ENCODE results near the gene CCDC40. TPM values are rescaled to one million over a fixed set of nuclear protein-coding genes. Genes with fewer than 3 reads are reported as not detected.
A peak's percentile ranks its signal among the peaks of the same experiment; 100 is the strongest.

CCDC40 gene
- total RNA-seq, 1 donor: 0.84 TPM

- Histone ChIP-seq H3K4me3 (ENCODE audit: low read length) (no peak overlapping the region), H3K27me3 (ENCODE audit: insufficient read depth, low read length) (no peaks in the 10 kb centered on the region), H3K4me1 (ENCODE audit: insufficient read depth, low read length) (no peaks in the 10 kb centered on the region), H3K9me3 (ENCODE audit: low read depth, low read length) (no peaks in the 10 kb centered on the region)
Observed at GRCh38 chr17:80025796-80026195, 10.6 kb upstream of the CCDC40 start.

GRCh38 chr17:80026359-80027042 lies 9.9 kb upstream of the CCDC40 start:
- Histone ChIP-seq H3K4me1 (ENCODE audit: insufficient read depth, low read length) (no peaks in the 10 kb centered on the region), H3K27me3 (ENCODE audit: insufficient read depth, low read length) (no peaks in the 10 kb centered on the region), H3K4me3 (ENCODE audit: low read length) (no peak overlapping the region), H3K9me3 (ENCODE audit: low read depth, low read length) (no peaks in the 10 kb centered on the region)

- Histone ChIP-seq H3K9me3 (ENCODE audit: low read depth, low read length) (no peaks in the 10 kb centered on the region), H3K4me1 (ENCODE audit: insufficient read depth, low read length) (no peaks in the 10 kb centered on the region), H3K27me3 (ENCODE audit: insufficient read depth, low read length) (no peaks in the 10 kb centered on the region), H3K4me3 (ENCODE audit: low read length) (no peak overlapping the region)
Observed at GRCh38 chr17:80027043-80027435, 9.4 kb upstream of the CCDC40 start.

- no peaks in the 10 kb centered on the region for H3K4me1 ChIP-seq (ENCODE audit: insufficient read depth, low read length)
- H3K9me3 ChIP-seq (ENCODE audit: low read depth, low read length): no peaks in the 10 kb centered on the region
- H3K4me3 ChIP-seq (ENCODE audit: low read length): no peak overlapping the region
- H3K27me3 ChIP-seq (ENCODE audit: insufficient read depth, low read length): no peaks in the 10 kb centered on the region
Observed at GRCh38 chr17:80028030-80028429, 8.4 kb upstream of the CCDC40 start.

- no peaks in the 10 kb centered on the region for H3K9me3 ChIP-seq (ENCODE audit: low read depth, low read length)
- no peaks in the 10 kb centered on the region for H3K4me1 ChIP-seq (ENCODE audit: insufficient read depth, low read length)
- H3K4me3 ChIP-seq (ENCODE audit: low read length): no peak overlapping the region
- peaks cover under 1% of the 10 kb centered on the region for H3K27me3 ChIP-seq (ENCODE audit: insufficient read depth, low read length)
Observed at GRCh38 chr17:80029258-80029974, 7.0 kb upstream of the CCDC40 start.

- H3K27me3 ChIP-seq (ENCODE audit: insufficient read depth, low read length): peaks cover 9% of the 10 kb centered on the region
- no peak overlapping the region for H3K4me3 ChIP-seq (ENCODE audit: low read length)
- H3K4me1 ChIP-seq (ENCODE audit: insufficient read depth, low read length): peaks cover 9% of the 10 kb centered on the region
- no peaks in the 10 kb centered on the region for H3K9me3 ChIP-seq (ENCODE audit: low read depth, low read length)
Observed at GRCh38 chr17:80030730-80031410, 5.6 kb upstream of the CCDC40 start.

- Histone ChIP-seq H3K4me1 (ENCODE audit: insufficient read depth, low read length) (peaks cover 13% of the 10 kb centered on the region), H3K4me3 (ENCODE audit: low read length) (no peak overlapping the region), H3K9me3 (ENCODE audit: low read depth, low read length) (no peaks in the 10 kb centered on the region), H3K27me3 (ENCODE audit: insufficient read depth, low read length) (peaks cover 11% of the 10 kb centered on the region)
Observed at GRCh38 chr17:80031691-80032430, 4.6 kb upstream of the CCDC40 start.

- peaks cover 17% of the 10 kb centered on the region for H3K4me1 ChIP-seq (ENCODE audit: insufficient read depth, low read length)
- no peaks in the 10 kb centered on the region for H3K9me3 ChIP-seq (ENCODE audit: low read depth, low read length)
- peaks cover 16% of the 10 kb centered on the region for H3K27me3 ChIP-seq (ENCODE audit: insufficient read depth, low read length)
- H3K4me3 ChIP-seq (ENCODE audit: low read length): no peak overlapping the region
Observed at GRCh38 chr17:80032614-80033171, 3.7 kb upstream of the CCDC40 start.

- H3K4me3 ChIP-seq (ENCODE audit: low read length): no peak overlapping the region
- H3K27me3 ChIP-seq (ENCODE audit: insufficient read depth, low read length): peaks cover 21% of the 10 kb centered on the region
Observed at GRCh38 chr17:80033840-80034239, 2.6 kb upstream of the CCDC40 start.

GRCh38 chr17:80034791-80035686 lies 1.4 kb upstream of the CCDC40 start:
- Histone ChIP-seq H3K9me3 (ENCODE audit: low read depth, low read length) (no peaks in the 10 kb centered on the region), H3K4me3 (ENCODE audit: low read length) (peak overlapping the region; percentile 33), H3K4me1 (ENCODE audit: insufficient read depth, low read length) (peaks cover 17% of the 10 kb centered on the region), H3K27me3 (ENCODE audit: insufficient read depth, low read length) (peaks cover 21% of the 10 kb centered on the region)

More at GRCh38 chr17:80033840-80034239, 2.6 kb upstream of the CCDC40 start:
- H3K4me1 ChIP-seq (ENCODE audit: insufficient read depth, low read length): peaks cover 17% of the 10 kb centered on the region
- no peaks in the 10 kb centered on the region for H3K9me3 ChIP-seq (ENCODE audit: low read depth, low read length)

GRCh38 chr17:80035687-80035936 lies 830 bp upstream of the CCDC40 start, which contains the start of gene TBC1D16:
Gene TBC1D16 (minus strand): TSS chr17:80035872. CDS start chr17:80013547, 22,325 bp downstream.
- H3K9me3 ChIP-seq (ENCODE audit: low read depth, low read length): no peaks in the 10 kb centered on the region
- H3K4me3 ChIP-seq (ENCODE audit: low read length): peak within 1 kb of the TSS; percentile 46
- H3K4me1 ChIP-seq (ENCODE audit: insufficient read depth, low read length): peaks cover 17% of the 10 kb centered on the region
- H3K27me3 ChIP-seq (ENCODE audit: insufficient read depth, low read length): peaks cover 21% of the 10 kb centered on the region

- H3K4me3 ChIP-seq (ENCODE audit: low read length): peak overlapping the region; percentile 46
- peaks cover 21% of the 10 kb centered on the region for H3K27me3 ChIP-seq (ENCODE audit: insufficient read depth, low read length)
- peaks cover 17% of the 10 kb centered on the region for H3K4me1 ChIP-seq (ENCODE audit: insufficient read depth, low read length)
- H3K9me3 ChIP-seq (ENCODE audit: low read depth, low read length): no peaks in the 10 kb centered on the region
Observed at GRCh38 chr17:80036715-80037477, 454 bp downstream of the CCDC40 start.

GRCh38 chr17:80043963-80044362 lies 7.5 kb downstream of the CCDC40 start:
- no peaks in the 10 kb centered on the region for H3K27me3 ChIP-seq (ENCODE audit: insufficient read depth, low read length)
- no peaks in the 10 kb centered on the region for H3K4me1 ChIP-seq (ENCODE audit: insufficient read depth, low read length)
- no peak overlapping the region for H3K4me3 ChIP-seq (ENCODE audit: low read length)
- H3K9me3 ChIP-seq (ENCODE audit: low read depth, low read length): no peaks in the 10 kb centered on the region
